NCI-H1417 (cell line): ENCODE data around the gene GABRB1.

Source experiments
- DNase-seq, 3 experiments: peaks; one replicate each; lab custom pipeline; 2025; lab: John Stamatoyannopoulos, UW

GABRB1 gene

DNA sequence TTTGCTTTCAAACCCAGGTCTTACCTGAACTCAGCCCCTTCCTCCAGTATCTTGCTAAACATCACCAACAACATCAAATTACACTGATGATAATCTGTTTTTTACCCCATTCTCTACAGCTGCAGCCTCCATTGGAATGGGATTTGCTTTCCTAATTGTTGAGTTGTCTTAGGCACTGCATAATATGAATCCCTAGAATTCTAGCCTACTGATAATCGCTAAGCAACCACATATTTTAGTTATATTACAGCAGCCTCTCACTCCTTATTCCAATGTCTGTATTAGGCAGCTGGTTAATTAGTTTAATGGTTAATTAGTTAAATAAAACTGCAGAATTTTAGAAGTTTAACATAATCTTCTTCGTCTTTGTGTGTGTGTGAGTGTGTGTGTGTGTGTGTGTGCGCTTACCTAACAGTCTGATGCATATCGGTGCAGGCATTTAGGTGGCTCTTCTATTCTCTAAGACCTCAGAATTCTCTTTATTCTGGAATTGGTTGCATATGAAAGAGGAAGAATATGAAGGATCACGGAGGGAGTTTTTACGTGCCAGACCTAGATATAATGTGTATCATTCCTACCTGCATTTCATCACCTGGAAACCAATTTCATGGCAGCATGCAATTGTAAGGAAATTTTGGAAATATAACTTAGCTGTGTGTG, 437.5 kb downstream of the GABRB1 start:
- DNase-seq = no peak

DNA sequence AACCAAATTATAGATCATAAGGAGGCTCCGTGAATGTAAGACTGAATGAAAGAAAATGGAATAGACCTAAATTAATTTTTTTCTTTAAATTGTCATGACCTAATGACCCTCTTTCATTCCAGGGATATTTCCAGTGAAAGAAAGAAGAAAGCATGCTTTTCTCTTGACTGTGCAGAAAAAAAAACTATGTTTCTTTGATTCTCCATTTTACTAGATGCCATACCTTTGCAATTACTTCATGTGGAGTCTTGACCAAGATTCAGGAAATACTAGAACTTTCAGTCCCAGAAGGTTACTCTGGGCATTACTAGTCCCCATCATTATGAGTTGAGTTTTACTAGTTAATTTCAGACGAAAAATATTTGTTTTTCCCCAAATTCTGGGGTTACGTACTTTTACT, 438.6 kb downstream of the GABRB1 start:
- DNase-seq = no peak

DNA sequence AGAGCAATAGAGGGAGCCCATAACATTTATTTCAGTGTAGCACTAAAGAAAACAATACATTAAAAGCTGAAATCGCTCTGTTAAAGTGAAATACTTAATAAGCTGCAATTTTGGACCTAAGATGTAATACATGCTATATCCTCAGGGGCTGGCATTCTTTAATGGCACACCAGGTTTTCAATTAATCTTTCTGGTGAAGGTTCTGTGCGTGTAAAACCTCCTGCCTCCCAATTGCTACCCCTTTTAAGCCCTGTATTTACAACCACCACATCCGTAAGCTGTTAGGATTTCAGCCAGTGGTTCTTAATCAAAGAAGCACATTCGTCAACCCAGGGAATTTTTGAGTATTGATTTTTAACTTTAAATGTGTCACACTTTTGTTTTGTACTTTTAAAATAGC, 439.7 kb downstream of the GABRB1 start:
- DNase-seq = peak in 1 of 3 experiments; percentile 5

DNA sequence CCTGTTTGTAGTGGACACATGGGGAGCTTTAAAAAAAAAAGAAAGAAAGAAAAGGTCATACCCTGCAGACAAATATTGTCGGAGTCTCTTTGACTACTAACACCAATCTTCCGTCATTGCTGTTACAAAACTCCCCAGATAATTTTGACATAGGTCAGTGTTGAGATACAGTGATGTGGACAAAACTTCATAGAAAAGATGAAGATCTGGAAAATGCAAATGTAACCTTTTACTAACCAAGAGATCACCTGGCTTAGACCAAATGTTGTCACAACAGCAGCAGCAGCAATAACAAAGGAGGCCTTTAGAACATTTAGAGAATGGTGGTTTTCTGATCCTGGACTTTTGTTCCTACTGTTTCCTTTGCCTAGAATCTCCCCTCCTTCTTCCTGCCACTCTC, 440.2 kb downstream of the GABRB1 start:
- DNase-seq = no peak

DNA sequence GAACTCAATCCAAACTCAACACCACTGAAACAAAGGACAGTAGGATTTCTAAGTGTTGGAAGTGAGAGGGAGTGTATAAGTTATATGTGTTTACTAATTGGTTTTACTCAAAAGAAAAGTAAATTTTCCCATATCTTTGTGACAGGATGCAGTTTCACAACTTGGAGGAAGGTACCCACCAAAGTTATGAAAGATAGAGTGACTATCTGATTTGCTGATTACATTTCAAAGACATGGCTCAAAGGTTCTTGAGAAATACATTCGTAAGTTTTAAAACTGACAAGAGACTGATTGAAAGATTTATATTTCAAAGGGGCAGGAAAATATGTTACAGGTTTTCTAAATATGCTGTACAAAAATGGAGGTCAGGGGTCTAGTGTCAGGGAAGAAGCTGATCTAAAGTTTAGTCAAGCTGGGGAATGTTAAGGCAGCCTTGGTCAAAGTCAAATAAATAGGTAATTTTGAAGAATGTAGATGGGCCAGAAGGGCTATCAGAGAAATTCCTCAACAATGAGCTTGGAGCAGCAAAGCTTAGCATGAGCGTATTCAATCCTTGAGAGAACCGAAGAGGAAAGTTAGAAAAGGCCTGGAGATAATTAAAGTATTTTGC, 441.9 kb downstream of the GABRB1 start:
- DNase-seq = no peak

DNA sequence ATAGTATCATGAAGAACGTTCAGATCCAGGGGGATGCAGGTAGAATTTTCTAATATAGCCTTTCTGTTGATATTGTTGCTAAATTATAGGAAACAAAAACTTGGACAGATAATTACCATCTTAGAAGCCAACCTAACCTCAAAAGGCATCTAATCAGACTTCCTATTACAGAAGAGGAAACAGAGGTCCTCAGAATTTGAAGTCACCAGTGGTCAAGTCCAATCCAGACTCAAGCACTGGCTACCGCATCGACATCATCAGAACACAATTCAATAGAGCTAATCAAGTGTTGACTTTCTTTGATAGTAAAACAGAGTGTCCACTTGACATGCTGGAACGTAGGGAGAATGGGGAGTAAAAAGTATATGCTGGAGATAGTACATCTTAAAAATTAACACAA, 443.4 kb downstream of the GABRB1 start:
- DNase-seq = peak in 1 of 3 experiments; percentile 47

DNA sequence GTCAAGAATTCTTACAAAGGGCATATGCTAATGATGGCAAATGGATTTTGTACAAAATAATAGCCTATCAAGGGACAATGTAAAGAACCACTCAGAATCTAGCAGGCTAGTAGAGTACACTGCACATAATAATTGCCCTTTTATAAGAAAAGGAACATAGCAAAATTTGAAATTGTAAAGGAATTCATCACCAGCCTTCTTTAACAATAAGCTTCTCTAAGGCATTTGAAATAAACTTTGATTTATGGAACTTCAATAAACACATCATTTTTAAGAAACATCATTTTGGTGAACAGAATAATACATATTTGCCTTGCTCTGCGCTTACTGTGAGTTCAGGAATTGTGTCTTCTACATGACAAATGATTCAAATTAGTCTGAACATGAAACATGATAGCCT, 444.0 kb downstream of the GABRB1 start:
- peak in 1 of 3 experiments; percentile 65 for DNase-seq
